Measurements from ENCODE around the gene C19orf25. TPM values are rescaled to one million over a fixed set of nuclear protein-coding genes. Genes with fewer than 3 reads are reported as not detected.

The C19orf25 gene
- total RNA-seq, 4 donors from 2014 or later, result 35.5 to 68.5 (median 61.9) TPM

DNA sequence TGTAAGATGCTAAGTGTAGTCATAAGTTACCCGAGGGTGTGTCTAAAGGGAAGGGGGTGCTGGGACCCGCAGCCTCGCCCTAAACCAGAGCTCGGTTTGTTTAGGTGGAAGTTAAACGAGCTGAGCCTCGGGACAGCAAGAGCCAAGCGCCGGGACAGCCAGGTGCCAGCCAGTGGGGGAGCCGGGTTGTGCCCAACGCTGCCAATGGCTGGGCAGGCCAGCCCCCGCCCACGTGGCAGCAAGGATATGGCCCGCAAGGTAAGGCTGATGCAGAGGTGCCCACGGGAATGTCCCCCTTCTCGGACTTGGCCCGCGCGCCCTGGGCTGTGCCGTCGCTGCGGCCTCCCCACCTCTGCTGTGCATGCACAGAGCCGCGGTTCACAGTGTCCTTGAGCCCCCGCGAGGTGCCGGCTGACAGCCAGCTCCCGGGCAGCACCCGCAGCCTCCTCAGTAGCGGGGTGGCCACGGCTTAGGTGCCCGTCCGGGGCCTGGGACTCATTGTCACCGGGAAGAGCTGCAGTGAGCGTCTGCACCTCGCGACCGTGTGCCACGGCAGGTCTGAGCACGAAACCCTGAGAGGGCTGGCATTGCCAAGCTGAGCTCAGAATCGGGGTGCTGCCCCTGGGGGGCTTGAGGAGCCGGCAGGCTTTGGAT is 50.1 kb downstream of the C19orf25 start:
- Histone ChIP-seq H3K4me3 (no peak overlapping the region), H3K27ac (peak overlapping the region in 2 of 4 donors; percentile 24 to 39), H3K9me3 (no peaks in the 10 kb centered on the region), H3K4me1 (peaks cover 0 to 6% (median 1%) of the 10 kb centered on the region in 4 donors), H3K27me3 (no peaks in the 10 kb centered on the region), H3K36me3 (peaks cover 0 to 86% (median 0%) of the 10 kb centered on the region in 3 donors)
- no peak for TF ChIP-seq POLR2A (IDR thresholded peaks at IDR 0.05)
- TF ChIP-seq, protein P1, sequence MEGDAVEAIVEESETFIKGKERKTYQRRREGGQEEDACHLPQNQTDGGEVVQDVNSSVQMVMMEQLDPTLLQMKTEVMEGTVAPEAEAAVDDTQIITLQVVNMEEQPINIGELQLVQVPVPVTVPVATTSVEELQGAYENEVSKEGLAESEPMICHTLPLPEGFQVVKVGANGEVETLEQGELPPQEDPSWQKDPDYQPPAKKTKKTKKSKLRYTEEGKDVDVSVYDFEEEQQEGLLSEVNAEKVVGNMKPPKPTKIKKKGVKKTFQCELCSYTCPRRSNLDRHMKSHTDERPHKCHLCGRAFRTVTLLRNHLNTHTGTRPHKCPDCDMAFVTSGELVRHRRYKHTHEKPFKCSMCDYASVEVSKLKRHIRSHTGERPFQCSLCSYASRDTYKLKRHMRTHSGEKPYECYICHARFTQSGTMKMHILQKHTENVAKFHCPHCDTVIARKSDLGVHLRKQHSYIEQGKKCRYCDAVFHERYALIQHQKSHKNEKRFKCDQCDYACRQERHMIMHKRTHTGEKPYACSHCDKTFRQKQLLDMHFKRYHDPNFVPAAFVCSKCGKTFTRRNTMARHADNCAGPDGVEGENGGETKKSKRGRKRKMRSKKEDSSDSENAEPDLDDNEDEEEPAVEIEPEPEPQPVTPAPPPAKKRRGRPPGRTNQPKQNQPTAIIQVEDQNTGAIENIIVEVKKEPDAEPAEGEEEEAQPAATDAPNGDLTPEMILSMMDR (IDR thresholded peaks at IDR 0.05), result no peak
- DNase-seq, result no peak

DNA sequence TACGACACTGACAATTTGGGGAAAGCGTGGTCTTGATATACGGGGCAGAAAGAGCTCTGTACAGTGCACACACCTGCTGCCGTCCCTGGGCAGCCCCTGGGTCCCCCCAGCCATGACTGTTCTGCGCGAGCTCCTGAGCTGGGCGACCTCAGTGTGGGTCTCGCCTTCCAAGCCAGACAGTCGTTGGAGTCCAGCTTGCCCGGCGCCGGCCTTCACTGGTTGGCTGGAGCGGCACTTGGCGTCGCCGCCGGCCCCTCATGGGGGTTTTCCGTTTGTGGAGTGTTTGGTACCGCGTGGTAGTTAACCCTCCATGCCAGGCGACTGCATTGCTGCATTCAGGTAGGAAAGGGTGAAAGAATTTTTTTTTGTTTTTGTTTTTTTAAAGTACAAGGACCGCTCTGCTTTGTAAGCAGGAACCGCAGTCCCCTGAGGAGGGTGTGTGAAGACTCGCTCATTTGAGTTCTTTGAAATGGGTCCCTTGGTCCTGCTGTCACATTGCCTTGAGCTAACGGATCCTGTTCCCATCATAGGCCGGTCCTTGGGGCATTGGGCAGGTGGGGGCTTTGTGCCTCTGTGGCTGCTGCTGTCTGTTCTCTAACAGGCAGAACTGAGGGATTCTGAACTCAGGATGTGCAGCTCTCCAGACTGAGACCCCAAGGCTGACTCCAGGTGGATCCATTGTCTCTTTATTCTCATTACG is 51.6 kb downstream of the C19orf25 start:
- no peaks in the 10 kb centered on the region for H3K9me3 ChIP-seq
- peaks cover 0 to 86% (median 0%) of the 10 kb centered on the region in 3 donors for H3K36me3 ChIP-seq
- peaks cover 0 to 7% (median 1%) of the 10 kb centered on the region in 4 donors for H3K4me1 ChIP-seq
- no peak overlapping the region for H3K27ac ChIP-seq
- no peak for DNase-seq
- H3K27me3 ChIP-seq, result no peaks in the 10 kb centered on the region
- no peak for TF ChIP-seq POLR2A (IDR thresholded peaks at IDR 0.05)
- TF ChIP-seq, protein P1 (IDR thresholded peaks at IDR 0.05), result no peak
- H3K4me3 ChIP-seq, result no peak overlapping the region

DNA sequence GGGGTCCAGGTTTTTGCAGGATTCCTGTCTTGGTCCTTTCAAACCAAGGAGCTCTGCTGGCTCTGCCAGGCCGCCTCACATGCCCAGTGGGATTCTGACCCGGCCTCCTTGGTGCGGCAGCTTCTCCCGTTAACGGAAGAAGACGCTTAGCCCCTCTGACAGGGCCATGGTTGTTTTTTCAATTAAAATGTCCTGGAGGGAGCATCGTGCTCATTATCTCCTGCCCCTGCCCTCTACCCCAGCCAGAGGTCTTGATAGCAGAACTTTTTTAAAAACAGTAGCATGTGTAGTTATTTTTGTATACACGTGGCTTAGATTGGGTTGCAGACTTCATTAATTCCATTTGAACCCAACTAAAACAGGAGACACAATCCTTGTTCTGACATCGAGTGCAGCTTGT is 52.3 kb downstream of the C19orf25 start:
- TF ChIP-seq, protein P1 (IDR thresholded peaks at IDR 0.05), result no peak
- no peak for TF ChIP-seq POLR2A (IDR thresholded peaks at IDR 0.05)
- no peak for DNase-seq
- H3K27ac ChIP-seq, result no peak overlapping the region
- no peaks in the 10 kb centered on the region for H3K9me3 ChIP-seq
- peaks cover 0 to 86% (median 0%) of the 10 kb centered on the region in 3 donors for H3K36me3 ChIP-seq
- H3K4me1 ChIP-seq, result peaks cover 0 to 7% (median 1%) of the 10 kb centered on the region in 4 donors
- H3K27me3 ChIP-seq, result no peaks in the 10 kb centered on the region
- no peak overlapping the region for H3K4me3 ChIP-seq

DNA sequence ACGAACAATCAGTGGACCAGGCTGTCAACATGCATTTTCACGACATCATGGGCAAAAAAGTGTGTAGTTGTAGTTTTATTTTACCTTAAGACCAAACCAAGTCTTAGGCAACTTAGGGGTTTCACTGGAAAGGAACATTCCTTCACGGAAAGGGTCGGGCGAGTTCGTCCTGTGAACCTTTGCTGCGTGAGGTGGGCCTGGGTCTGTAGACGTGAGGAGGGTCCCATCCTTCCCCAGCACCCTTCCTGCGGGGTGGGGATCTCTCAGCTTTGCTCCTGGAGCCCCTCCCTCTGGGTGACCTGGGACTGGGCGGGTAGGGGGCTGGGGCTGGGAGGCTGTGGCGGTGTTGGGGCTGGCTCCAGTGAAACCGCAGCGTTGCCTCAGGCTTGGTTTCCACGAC is 53.1 kb downstream of the C19orf25 start:
- H3K4me1 ChIP-seq, result peaks cover 0 to 7% (median 1%) of the 10 kb centered on the region in 4 donors
- no peak overlapping the region for H3K4me3 ChIP-seq
- TF ChIP-seq, protein P1 (IDR thresholded peaks at IDR 0.05), result no peak
- TF ChIP-seq POLR2A (IDR thresholded peaks at IDR 0.05), result no peak
- no peak for DNase-seq
- H3K9me3 ChIP-seq, result no peaks in the 10 kb centered on the region
- peaks cover 0 to 86% (median 0%) of the 10 kb centered on the region in 3 donors for H3K36me3 ChIP-seq
- no peak overlapping the region for H3K27ac ChIP-seq
- H3K27me3 ChIP-seq, result no peaks in the 10 kb centered on the region

DNA sequence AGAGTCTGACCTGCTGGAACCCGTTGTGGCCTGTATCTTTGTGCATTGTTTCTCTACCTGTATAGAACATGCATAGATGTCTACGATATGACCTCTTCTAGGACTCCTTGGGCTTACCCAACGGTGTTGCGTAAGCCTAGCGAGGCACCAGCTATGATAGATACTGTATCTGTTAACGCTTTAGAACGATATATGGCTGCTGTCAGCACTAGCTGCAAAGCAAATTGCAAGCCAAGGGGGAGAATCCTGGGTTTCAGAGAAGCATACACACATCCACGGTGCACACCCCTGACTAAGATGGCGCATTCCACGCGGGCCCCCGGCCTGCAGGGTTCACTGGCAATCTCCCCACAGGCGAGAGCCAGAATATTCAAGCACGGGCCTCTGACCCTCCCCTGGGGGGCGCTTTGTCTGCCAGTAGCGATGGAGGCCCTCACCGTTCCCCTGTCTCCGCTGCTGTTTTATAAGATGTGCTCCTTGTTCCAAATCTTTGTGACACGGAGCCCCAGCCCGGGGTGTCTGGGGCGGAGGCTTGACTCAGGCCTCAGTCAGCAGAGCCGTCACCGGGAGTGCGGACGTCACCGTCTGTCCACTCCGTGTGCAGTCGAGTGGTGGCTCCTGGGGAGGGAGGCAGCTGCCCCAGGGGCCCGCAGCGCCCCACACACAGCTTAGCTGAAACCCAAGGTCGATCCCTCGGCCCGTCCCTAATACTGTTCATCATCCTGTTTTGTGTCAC is 53.7 kb downstream of the C19orf25 start:
- H3K27me3 ChIP-seq, result no peaks in the 10 kb centered on the region
- peaks cover 0 to 86% (median 0%) of the 10 kb centered on the region in 3 donors for H3K36me3 ChIP-seq
- no peak for TF ChIP-seq POLR2A (IDR thresholded peaks at IDR 0.05)
- TF ChIP-seq, protein P1 (IDR thresholded peaks at IDR 0.05), result no peak
- DNase-seq, result no peak
- H3K4me3 ChIP-seq, result no peak overlapping the region
- H3K4me1 ChIP-seq, result peaks cover 0 to 7% (median 1%) of the 10 kb centered on the region in 4 donors
- H3K9me3 ChIP-seq, result no peaks in the 10 kb centered on the region
- H3K27ac ChIP-seq, result no peak overlapping the region

All from Peyer's patch (tissue), 4 donors.